ENCODE data around the gene TFF1. TPM values are rescaled to one million over a fixed set of nuclear protein-coding genes. Genes with fewer than 3 reads are reported as not detected.

The TFF1 gene
- total and polyA plus RNA-seq, 2 experiments from 2014 or later = not detected

DNA sequence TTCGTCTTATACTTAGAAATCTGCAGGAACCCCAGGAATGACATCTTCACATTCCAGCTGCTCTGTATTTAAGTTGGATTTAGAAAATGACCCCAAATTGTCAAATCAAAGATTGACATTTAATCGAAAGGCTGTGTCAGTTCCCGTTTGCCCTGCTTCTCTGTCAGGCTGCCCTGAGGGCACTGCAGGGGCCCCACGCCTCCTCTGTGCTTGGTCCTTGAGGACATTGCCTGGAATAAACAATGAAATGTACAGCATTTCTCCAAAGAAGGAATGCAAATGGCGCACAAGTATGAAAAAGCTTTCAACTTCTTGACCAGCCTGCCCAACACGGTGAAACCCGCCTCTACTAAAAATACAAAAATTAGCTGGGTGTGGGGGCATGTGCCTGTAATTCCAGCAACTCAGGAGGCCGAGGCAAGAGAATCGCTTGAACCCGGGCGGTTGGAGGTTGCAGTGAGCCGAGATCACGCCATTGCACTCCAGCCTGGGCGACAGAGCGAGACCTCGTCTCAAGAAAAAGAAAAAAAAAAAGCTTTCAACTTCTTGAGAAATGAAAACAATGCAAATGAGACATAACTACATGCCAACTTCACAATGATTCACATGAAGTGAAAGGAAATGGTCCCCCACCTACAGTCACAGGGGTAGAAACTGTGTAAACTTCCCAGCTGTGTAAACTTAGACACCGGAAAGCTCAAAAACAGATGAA is 26.6 kb upstream of the TFF1 start:
- no peaks in the 10 kb centered on the region for H3K36me3 ChIP-seq
- no peak for DNase-seq (ENCODE audit: low read depth in 1 of 2, low spot score in 1 of 2)
- H3K4me3 ChIP-seq = no peak overlapping the region
- H3K9me3 ChIP-seq (ENCODE audit: low read depth) = no peaks in the 10 kb centered on the region
- peaks cover 3% of the 10 kb centered on the region for H3K4me1 ChIP-seq (ENCODE audit: low read depth)
- H3K27ac ChIP-seq = no peak overlapping the region
- no peak for TF ChIP-seq CTCF (IDR thresholded peaks at IDR 0.05; ENCODE audit: low read depth, low read length)
- H3K27me3 ChIP-seq = no peaks in the 10 kb centered on the region

DNA sequence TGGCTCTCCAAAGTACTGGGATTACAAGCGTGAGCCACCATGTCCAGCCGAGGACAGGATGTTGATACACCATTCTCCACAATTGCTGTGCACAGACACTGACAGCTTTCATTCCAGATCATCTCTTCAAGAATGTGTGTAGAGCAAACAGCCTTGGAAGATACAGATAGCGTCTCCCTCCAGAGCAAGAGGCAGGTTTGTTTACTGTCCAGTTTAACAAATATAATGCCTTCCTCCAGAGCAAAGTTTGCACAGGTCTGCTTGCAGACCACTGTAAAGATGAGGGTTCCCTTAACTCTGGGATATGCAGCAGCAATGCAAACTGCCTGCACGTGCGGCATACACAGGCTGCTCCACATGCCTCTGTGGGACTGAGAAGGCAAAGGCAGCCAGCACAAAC is 25.0 kb upstream of the TFF1 start:
- no peak for DNase-seq (ENCODE audit: low read depth in 1 of 2, low spot score in 1 of 2)
- Histone ChIP-seq H3K27me3 (no peaks in the 10 kb centered on the region), H3K27ac (no peak overlapping the region), H3K4me3 (no peak overlapping the region), H3K9me3 (ENCODE audit: low read depth) (no peaks in the 10 kb centered on the region), H3K4me1 (ENCODE audit: low read depth) (peaks cover 3% of the 10 kb centered on the region), H3K36me3 (no peaks in the 10 kb centered on the region)
- TF ChIP-seq CTCF (IDR thresholded peaks at IDR 0.05; ENCODE audit: low read depth, low read length) = no peak

DNA sequence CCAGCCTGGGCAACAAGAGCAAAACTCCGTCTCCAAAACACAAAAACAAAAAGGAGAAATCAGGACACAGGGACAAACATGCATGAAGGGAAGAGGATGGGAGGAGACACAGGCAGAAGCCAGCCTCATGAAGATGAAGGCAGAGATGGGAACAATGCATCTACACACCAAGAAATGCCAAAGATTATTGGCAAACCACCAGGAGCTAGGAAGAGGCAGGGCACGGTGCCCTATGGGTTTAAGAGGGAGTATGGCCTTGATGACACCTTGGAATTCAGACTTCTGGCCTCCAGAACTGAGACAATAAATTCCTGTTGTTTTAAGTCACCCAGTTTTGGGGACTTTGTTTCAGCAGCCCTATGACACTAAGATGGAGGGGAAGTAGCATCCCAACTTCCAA is 24.4 kb upstream of the TFF1 start:
- TF ChIP-seq CTCF (IDR thresholded peaks at IDR 0.05; ENCODE audit: low read depth, low read length) = no peak

GRCh38 chr21:42390193-42390592 is 23.9 kb upstream of the TFF1 start:
- H3K36me3 ChIP-seq = no peaks in the 10 kb centered on the region
- H3K27me3 ChIP-seq = no peaks in the 10 kb centered on the region
- no peaks in the 10 kb centered on the region for H3K9me3 ChIP-seq (ENCODE audit: low read depth)
- no peak for DNase-seq (ENCODE audit: low read depth in 1 of 2, low spot score in 1 of 2)
- no peak overlapping the region for H3K4me3 ChIP-seq
- peaks cover 3% of the 10 kb centered on the region for H3K4me1 ChIP-seq (ENCODE audit: low read depth)
- no peak overlapping the region for H3K27ac ChIP-seq
- no peak for TF ChIP-seq CTCF (IDR thresholded peaks at IDR 0.05; ENCODE audit: low read depth, low read length)

More for the DNA sequence above, 24.4 kb upstream of the TFF1 start:
- H3K27ac ChIP-seq = no peak overlapping the region
- no peaks in the 10 kb centered on the region for H3K9me3 ChIP-seq (ENCODE audit: low read depth)
- no peak for DNase-seq (ENCODE audit: low read depth in 1 of 2, low spot score in 1 of 2)
- H3K4me1 ChIP-seq (ENCODE audit: low read depth) = peaks cover 3% of the 10 kb centered on the region
- H3K27me3 ChIP-seq = no peaks in the 10 kb centered on the region
- H3K4me3 ChIP-seq = no peak overlapping the region
- no peaks in the 10 kb centered on the region for H3K36me3 ChIP-seq

DNA sequence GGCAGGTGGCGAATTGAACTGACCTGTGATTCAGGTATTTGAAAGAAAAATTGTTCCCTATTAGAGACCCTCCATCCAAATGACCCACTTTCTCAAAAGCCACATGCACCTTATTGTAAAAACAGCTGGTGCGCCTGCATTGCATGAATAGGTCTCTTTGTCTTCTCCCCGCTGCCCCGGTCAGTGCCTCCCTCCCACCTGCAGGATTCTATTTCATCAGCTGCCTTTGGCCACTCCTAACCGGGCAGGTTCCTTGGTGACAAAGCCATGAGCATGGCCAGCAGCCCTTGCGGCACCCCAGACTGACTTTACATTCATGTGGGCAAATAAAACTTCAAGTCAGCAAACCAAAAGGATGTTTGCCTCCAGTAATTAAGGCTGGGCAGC is 23.1 kb upstream of the TFF1 start:
- Histone ChIP-seq H3K4me1 (ENCODE audit: low read depth) (peaks cover 3% of the 10 kb centered on the region), H3K27me3 (no peaks in the 10 kb centered on the region), H3K36me3 (no peaks in the 10 kb centered on the region), H3K9me3 (ENCODE audit: low read depth) (no peaks in the 10 kb centered on the region), H3K27ac (peak overlapping the region; percentile 7), H3K4me3 (no peak overlapping the region)
- no peak for TF ChIP-seq CTCF (IDR thresholded peaks at IDR 0.05; ENCODE audit: low read depth, low read length)
- DNase-seq (ENCODE audit: low read depth in 1 of 2, low spot score in 1 of 2) = no peak
